ENCODE measurements around the gene MYCBP2.

The MYCBP2 gene

DNA sequence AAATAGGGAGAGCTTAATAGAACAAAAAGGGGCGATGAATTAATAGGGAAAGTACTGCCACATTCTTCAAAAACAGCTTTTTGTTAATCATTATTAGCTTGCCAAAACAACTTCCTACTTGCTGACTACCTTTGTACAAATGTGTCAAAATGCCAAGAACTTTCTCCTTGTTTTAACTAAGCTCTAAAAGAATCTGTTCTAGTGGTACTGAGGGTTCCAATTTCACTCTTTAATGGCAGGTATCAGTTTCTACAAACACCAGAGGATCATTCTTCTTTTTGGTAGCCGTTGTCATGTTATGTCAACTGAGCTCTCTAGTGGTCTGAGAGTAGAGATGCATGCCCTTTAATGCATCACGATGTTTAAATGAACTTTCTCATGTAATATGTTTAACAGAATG, 270.5 kb downstream of the MYCBP2 start:
- H3K9me3 Mint-ChIP-seq, result no peaks in the 10 kb centered on the region

DNA sequence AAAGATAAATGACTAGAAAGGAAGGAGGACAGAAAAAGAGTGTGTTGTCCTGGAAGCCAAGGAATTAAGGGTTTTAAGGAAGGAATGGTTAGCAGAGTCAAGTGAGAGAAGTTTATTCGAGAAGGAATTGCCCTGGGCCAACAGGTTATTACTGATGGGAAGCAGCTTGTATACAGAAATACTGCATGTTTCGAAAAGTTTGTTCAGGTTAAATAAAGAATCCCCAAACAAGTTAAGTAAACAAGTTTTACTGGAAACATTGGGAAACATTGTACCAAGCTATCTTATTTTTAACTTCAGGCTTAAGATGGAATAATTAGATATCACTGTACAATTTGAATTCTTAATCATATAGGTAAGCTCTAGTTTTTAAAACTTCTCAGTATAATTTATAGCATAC, 271.7 kb downstream of the MYCBP2 start:
- Mint-ChIP-seq H3K36me3 (ENCODE audit: low read depth) (peaks cover 44% of the 10 kb centered on the region), H3K9me3 (no peaks in the 10 kb centered on the region), H3K4me3 (no peak overlapping the region), H3K27ac (no peak overlapping the region), H3K4me1 (no peaks in the 10 kb centered on the region), H3K27me3 (ENCODE audit: low read depth) (no peaks in the 10 kb centered on the region)
- TF ChIP-seq, protein P1, sequence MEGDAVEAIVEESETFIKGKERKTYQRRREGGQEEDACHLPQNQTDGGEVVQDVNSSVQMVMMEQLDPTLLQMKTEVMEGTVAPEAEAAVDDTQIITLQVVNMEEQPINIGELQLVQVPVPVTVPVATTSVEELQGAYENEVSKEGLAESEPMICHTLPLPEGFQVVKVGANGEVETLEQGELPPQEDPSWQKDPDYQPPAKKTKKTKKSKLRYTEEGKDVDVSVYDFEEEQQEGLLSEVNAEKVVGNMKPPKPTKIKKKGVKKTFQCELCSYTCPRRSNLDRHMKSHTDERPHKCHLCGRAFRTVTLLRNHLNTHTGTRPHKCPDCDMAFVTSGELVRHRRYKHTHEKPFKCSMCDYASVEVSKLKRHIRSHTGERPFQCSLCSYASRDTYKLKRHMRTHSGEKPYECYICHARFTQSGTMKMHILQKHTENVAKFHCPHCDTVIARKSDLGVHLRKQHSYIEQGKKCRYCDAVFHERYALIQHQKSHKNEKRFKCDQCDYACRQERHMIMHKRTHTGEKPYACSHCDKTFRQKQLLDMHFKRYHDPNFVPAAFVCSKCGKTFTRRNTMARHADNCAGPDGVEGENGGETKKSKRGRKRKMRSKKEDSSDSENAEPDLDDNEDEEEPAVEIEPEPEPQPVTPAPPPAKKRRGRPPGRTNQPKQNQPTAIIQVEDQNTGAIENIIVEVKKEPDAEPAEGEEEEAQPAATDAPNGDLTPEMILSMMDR (IDR thresholded peaks at IDR 0.05; ENCODE audit: unreplicated experiment in 3 of 3), result no peak

More for the DNA sequence above, 270.5 kb downstream of the MYCBP2 start:
- no peak overlapping the region for H3K27ac Mint-ChIP-seq
- no peak overlapping the region for H3K4me3 Mint-ChIP-seq
- no peaks in the 10 kb centered on the region for H3K4me1 Mint-ChIP-seq
- TF ChIP-seq, protein P1 (IDR thresholded peaks at IDR 0.05; ENCODE audit: unreplicated experiment in 3 of 3), result no peak
- H3K27me3 Mint-ChIP-seq (ENCODE audit: low read depth), result no peaks in the 10 kb centered on the region
- peaks cover 42% of the 10 kb centered on the region for H3K36me3 Mint-ChIP-seq (ENCODE audit: low read depth)

DNA sequence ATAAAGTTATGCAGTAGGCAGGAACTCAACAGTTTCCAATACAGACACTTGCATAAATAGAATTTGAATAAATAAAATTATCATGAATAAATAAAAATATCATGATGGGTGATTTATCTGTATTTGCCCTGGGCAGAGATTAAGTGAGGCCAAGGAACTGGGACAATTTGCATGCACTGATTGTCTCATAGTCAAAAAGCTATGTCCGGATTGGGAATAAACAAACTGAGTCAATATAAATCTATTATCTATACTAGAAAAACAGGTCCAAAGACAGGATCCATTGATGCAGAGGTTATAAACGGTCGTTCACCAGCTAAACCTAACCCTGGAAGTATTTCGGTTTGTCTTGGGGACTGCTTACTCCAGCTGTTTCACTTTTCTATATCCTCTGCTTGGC, 273.7 kb downstream of the MYCBP2 start:
- Mint-ChIP-seq H3K4me3 (no peak overlapping the region), H3K27me3 (ENCODE audit: low read depth) (no peaks in the 10 kb centered on the region), H3K9me3 (no peaks in the 10 kb centered on the region), H3K27ac (no peak overlapping the region), H3K4me1 (peaks cover 9% of the 10 kb centered on the region), H3K36me3 (ENCODE audit: low read depth) (peaks cover 63% of the 10 kb centered on the region)
- TF ChIP-seq, protein P1 (IDR thresholded peaks at IDR 0.05; ENCODE audit: unreplicated experiment in 3 of 3), result no peak

DNA sequence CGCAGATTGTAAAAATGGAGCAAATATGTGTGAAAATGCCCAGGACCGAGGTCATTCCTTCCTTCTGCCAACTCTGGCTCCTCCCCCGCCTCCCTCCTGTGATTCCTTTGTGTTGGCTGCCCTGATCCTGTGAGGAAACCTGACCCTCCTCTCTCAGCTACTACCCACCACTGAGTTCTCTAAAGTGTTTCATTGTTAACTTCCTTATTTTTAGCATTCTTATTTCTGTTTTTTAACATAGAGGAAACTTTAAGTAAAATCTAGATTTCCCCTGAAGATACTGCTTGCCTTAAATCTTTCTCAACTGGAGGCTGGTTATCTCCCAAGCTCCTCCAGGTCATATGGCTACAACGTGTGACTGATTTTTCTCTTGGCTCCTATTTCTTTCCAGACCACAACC, 278.2 kb downstream of the MYCBP2 start:
- peaks cover 62% of the 10 kb centered on the region for H3K36me3 Mint-ChIP-seq (ENCODE audit: low read depth)
- H3K9me3 Mint-ChIP-seq, result no peaks in the 10 kb centered on the region
- no peak overlapping the region for H3K4me3 Mint-ChIP-seq
- no peak overlapping the region for H3K27ac Mint-ChIP-seq
- H3K4me1 Mint-ChIP-seq, result peaks cover 9% of the 10 kb centered on the region
- TF ChIP-seq, protein P1 (IDR thresholded peaks at IDR 0.05; ENCODE audit: unreplicated experiment in 3 of 3), result no peak
- no peaks in the 10 kb centered on the region for H3K27me3 Mint-ChIP-seq (ENCODE audit: low read depth)

DNA sequence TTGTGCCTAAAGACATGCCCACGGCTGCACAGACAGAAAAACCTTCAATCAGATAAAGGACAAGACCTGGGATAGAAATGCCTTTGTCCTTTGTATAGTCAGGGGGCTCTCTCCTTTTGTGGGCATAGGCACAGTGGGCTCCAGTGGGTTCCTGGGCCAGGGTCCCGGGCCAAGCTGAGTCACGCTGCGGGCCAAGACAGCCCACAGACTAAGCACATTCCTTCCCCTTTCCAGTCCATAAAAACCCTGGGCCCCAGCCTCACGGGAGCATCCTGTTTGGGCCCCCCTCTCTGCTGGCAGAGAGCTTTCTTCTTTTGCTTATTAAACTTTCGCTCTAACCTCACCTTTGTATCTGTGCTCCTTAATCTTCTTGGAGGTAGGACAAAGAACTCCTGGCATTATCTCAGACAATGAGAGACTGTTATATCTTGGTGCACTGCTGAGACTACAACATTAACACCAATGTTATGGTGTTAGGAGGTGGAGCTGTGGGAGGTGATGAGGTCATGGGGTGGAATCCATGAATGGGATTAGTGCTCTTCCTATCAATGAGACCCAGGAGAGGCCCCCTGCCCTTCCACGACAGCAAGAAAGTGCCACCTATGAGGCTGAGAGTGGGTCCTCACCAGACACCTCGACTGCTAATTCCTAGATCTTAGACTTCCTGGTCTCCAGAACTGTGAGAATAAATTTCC, 279.1 kb downstream of the MYCBP2 start:
- Mint-ChIP-seq H3K9me3 (no peaks in the 10 kb centered on the region), H3K27me3 (ENCODE audit: low read depth) (no peaks in the 10 kb centered on the region), H3K36me3 (ENCODE audit: low read depth) (peaks cover 61% of the 10 kb centered on the region), H3K4me1 (peaks cover 9% of the 10 kb centered on the region), H3K27ac (no peak overlapping the region), H3K4me3 (no peak overlapping the region)
- TF ChIP-seq, protein P1 (IDR thresholded peaks at IDR 0.05; ENCODE audit: unreplicated experiment in 3 of 3), result no peak

DNA sequence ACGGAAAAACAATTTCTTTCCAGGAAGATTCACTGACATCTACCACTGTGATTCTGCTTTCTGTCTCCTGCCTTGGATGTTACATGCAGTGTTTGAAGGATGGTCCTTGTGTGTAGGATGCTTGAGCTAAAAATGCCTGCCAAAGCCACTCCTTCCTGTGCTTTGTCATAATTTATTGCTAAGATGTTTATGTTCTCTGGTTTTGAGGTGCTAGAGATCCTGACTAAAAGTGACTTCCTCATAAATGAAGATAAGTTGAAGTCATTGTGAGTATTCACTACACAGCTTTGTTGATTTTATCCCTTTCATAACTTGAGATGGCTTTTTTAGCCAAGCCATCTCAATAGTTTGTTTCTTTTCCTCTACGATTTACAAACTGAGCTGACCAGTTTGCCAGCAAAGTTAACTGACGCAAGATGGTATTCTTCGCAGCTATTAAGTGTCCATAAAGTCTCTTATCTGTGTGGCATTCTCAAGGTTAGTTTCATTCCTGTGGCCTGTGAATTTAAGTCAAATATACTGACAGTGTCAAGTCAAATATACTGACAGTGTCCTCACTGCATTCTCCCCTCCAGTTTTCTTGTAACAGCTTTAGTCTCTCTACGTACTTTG, 284.2 kb downstream of the MYCBP2 start:
- Mint-ChIP-seq H3K27me3 (ENCODE audit: low read depth) (no peaks in the 10 kb centered on the region), H3K4me3 (no peak overlapping the region), H3K27ac (peak overlapping the region in 2 of 3 experiments; percentile 9 to 20), H3K9me3 (peaks cover 3% of the 10 kb centered on the region), H3K4me1 (peaks cover 8% of the 10 kb centered on the region), H3K36me3 (ENCODE audit: low read depth) (peaks cover 22% of the 10 kb centered on the region)
- TF ChIP-seq, protein P1 (IDR thresholded peaks at IDR 0.05; ENCODE audit: unreplicated experiment in 3 of 3), result no peak
